Panc1 (cell line): ENCODE results near the gene SCAP. TPM values are rescaled to one million over a fixed set of nuclear protein-coding genes. Genes with fewer than 3 reads are reported as not detected.

Source experiments
- ATAC-seq: fragments of 200-7000 bp; cut with Tn5 transposase; 2 replicates; pipeline ENCODE4 v1.9.1; 2020; ENCODE audit warnings: mild to moderate bottlenecking, moderate library complexity
- BruUV-seq: library from RNA; stranded (reverse); fragments of 400-500 nt; replicated peaks from 2 replicates; lab custom pipeline; 2021; lab: Mats Ljungman, UMichigan
- CTCF ChIA-PET: fragments of 300-600 bp; sonication (Branson Sonifier 250); formaldehyde crosslinking; loops from one replicate; lab custom pipeline; 2022; ENCODE audit warnings: antibody characterized with exemption; lab: Charles Lee
- POLR2A ChIA-PET: fragments of 300-600 bp; sonication (Branson Sonifier 250); formaldehyde crosslinking; loops from one replicate; lab custom pipeline; 2022; ENCODE audit warnings: antibody characterized with exemption; lab: Charles Lee
- DNase-seq: peaks from one replicate; pipeline ENCODE4 v3.0.0-alpha.2; 2010; ENCODE audit warnings: low read depth, low spot score
- H3K27ac ChIP-seq: 2 replicates; pipeline ENCODE4 v1.5.1; 2011; ENCODE audit warnings: mild to moderate bottlenecking, low read length, inconsistent platforms
- H3K27me3 ChIP-seq: fragments of 200-500 bp; sonication (Bioruptor generic); 2 replicates; pipeline ENCODE4 v1.6.0; 2014; ENCODE audit warnings: low read length, inconsistent platforms; ENCODE audit not compliant: control insufficient read depth, insufficient read depth
- H3K36me3 ChIP-seq: fragments of 200-500 bp; sonication (Bioruptor generic); 2 replicates; pipeline ENCODE4 v1.5.1; 2014; ENCODE audit warnings: inconsistent platforms, mild to moderate bottlenecking, low read length, moderate library complexity; ENCODE audit not compliant: control insufficient read depth, insufficient read depth
- H3K4me1 ChIP-seq: 2 replicates; pipeline ENCODE4 v1.5.1; 2011; ENCODE audit warnings: inconsistent platforms, mild to moderate bottlenecking, low read length, moderate library complexity; ENCODE audit not compliant: control insufficient read depth, insufficient read depth
- H3K4me3 ChIP-seq, 2 experiments: 2 replicates each; pipeline ENCODE4 v1.5.1; 2011 to 2012; ENCODE audit warnings: low read depth in 2 of 2, low read length in 2 of 2, mild to moderate bottlenecking in 2 of 2, inconsistent platforms in 1 of 2, moderate library complexity in 1 of 2
- H3K9me3 ChIP-seq: fragments of 200-500 bp; sonication (Bioruptor generic); 2 replicates; pipeline ENCODE4 v1.5.1; 2014; ENCODE audit warnings: low read depth, mild to moderate bottlenecking, inconsistent platforms, low read length, moderate library complexity; ENCODE audit not compliant: control insufficient read depth, insufficient read depth
- CTCF ChIP-seq: fragments of 450-650 bp; IDR thresholded peaks from 2 replicates; pipeline ENCODE4 v1.5.1; 2017; ENCODE audit warnings: mild to moderate bottlenecking
- POLR2AphosphoS5 ChIP-seq: IDR thresholded peaks from 2 replicates; pipeline ENCODE4 v1.6.1; 2012; ENCODE audit warnings: mild to moderate bottlenecking, low read depth, low read length, moderate library complexity
- REST ChIP-seq, 2 experiments: IDR thresholded peaks; 2 replicates each; pipeline ENCODE4 v1.6.1; 2011 to 2012; ENCODE audit warnings: low read depth in 2 of 2, control low read depth in 1 of 2, low read length in 1 of 2, mild to moderate bottlenecking in 1 of 2, moderate library complexity in 1 of 2; ENCODE audit not compliant: insufficient read depth in 1 of 2
- SIN3A ChIP-seq: IDR thresholded peaks from 2 replicates; pipeline ENCODE4 v1.6.1; 2012; ENCODE audit warnings: low read depth, mild to moderate bottlenecking, low read length, moderate library complexity, borderline replicate concordance; ENCODE audit not compliant: insufficient read depth
- TCF7L2 ChIP-seq: IDR thresholded peaks from 2 replicates; pipeline ENCODE4 v1.6.1; 2011; ENCODE audit warnings: mild to moderate bottlenecking, low read depth, low read length, inconsistent platforms
- in situ Hi-C: cut with HindIII; loops from 2 replicates; pipeline ENCODE4 v1.10.0; 2016; ENCODE audit warnings: low sequenced_read_pairs, low pct_unique_long_range_greater_than_20kb
- intact Hi-C: fragments of 100-400 bp; cut with micrococcal nuclease; formaldehyde crosslinking; loops from one replicate; pipeline ENCODE4 v1.10.0; 2022; ENCODE audit not compliant: unreplicated experiment
- total RNA-seq: library from RNA; stranded (reverse); gene quantifications from one replicate; pipeline ENCODE4 v1.2.1, GENCODE V29; 2021; ENCODE audit not compliant: unreplicated experiment

The SCAP gene
- total RNA-seq, 1 experiment from 2014 or later: 49.7 TPM

GRCh38 chr3:47410801-47411646, 64.7 kb downstream of the SCAP start:
- Histone ChIP-seq H3K36me3 (no peaks in the 10 kb centered on the region), H3K27ac (no peak overlapping the region), H3K9me3 (no peaks in the 10 kb centered on the region), H3K4me1 (no peaks in the 10 kb centered on the region), H3K27me3 (no peaks in the 10 kb centered on the region), H3K4me3 (no peak overlapping the region)
- POLR2A ChIA-PET: no interaction called here
- BruUV-seq: no TSS peak
- TF ChIP-seq SIN3A: no peak
- no peak for TF ChIP-seq REST (IDR thresholded peaks at IDR 0.05; ENCODE audit: insufficient read depth in 1 of 2, low read depth in 2 of 2, low read length in 1 of 2)
- TF ChIP-seq POLR2AphosphoS5: no peak
- no peak for TF ChIP-seq CTCF
- no peak for TF ChIP-seq TCF7L2
- CTCF ChIA-PET: no interaction called here
- DNase-seq (no peak), ATAC-seq (no peak)
- intact Hi-C loops (no loop called here), in situ Hi-C loops (no loop called here)

GRCh38 chr3:47410417-47410720, 65.4 kb downstream of the SCAP start:
- Histone ChIP-seq H3K27me3 (no peaks in the 10 kb centered on the region), H3K27ac (no peak overlapping the region), H3K4me3 (no peak overlapping the region), H3K4me1 (no peaks in the 10 kb centered on the region), H3K36me3 (no peaks in the 10 kb centered on the region), H3K9me3 (no peaks in the 10 kb centered on the region)
- no TSS peak for BruUV-seq
- intact Hi-C loops (no loop called here), in situ Hi-C loops (no loop called here)
- CTCF ChIA-PET: no interaction called here
- ATAC-seq (no peak), DNase-seq (no peak)
- TF ChIP-seq TCF7L2 (no peak), POLR2AphosphoS5 (no peak), CTCF (no peak), SIN3A (no peak), REST (IDR thresholded peaks at IDR 0.05; ENCODE audit: insufficient read depth in 1 of 2, low read depth in 2 of 2, low read length in 1 of 2) (no peak)
- POLR2A ChIA-PET: no interaction called here
